Upper lobe of left lung (tissue), 4 donors: ENCODE measurements around the gene BORA.

Source experiments
- EP300 ChIP-seq, 4 donors: sonication (generic); formaldehyde crosslinking; IDR thresholded peaks; one replicate each; pipeline ENCODE4 v1.5.1; 2017; ENCODE audit warnings: antibody characterized with exemption in 4 of 4, control low read depth in 2 of 4
- POLR2A ChIP-seq, 4 donors: fragments of 450-650 bp; IDR thresholded peaks; one replicate each; pipeline ENCODE4 v1.5.1; 2016 to 2017; ENCODE audit warnings: antibody characterized with exemption in 4 of 4, mild to moderate bottlenecking in 2 of 4
- POLR2AphosphoS5 ChIP-seq, 2 donors: sonication (generic); formaldehyde crosslinking; IDR thresholded peaks; one replicate each; pipeline ENCODE4 v1.5.1; 2017; ENCODE audit warnings: antibody characterized with exemption in 2 of 2
- TF ChIP-seq, protein P1 (sequence below), 6 experiments: fragments of 450-650 bp in 4 of 6; fragments of 200-600 bp in 2 of 6; sonication (generic) in 2 of 6; IDR thresholded peaks; one replicate each; pipeline ENCODE4 v1.5.1; 2016 to 2019; ENCODE audit warnings: antibody characterized with exemption in 6 of 6

DNA sequence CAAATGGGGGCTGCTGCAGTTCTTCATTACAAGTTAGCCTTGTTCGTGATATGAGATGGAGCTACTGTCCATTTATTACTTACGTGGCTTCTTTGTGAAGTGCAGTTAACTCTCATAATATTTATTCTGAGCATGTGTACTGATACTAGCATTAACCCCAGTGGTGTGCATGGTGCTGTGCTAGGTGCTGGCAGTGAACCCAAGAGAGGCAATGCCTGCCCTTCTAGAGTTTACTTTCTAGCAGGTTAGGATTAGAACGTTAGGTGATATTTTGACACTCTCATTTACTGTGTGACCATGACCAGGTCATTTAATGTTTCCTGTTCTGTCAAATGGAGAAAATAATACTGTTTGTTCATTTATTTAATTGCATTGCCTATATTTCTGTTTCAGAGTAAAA, 71.1 kb downstream of the BORA start:
- TF ChIP-seq POLR2A (IDR thresholded peaks at IDR 0.05) (no peak), POLR2AphosphoS5 (IDR thresholded peaks at IDR 0.05) (no peak), EP300 (IDR thresholded peaks at IDR 0.05) (no peak)
- TF ChIP-seq, protein P1, sequence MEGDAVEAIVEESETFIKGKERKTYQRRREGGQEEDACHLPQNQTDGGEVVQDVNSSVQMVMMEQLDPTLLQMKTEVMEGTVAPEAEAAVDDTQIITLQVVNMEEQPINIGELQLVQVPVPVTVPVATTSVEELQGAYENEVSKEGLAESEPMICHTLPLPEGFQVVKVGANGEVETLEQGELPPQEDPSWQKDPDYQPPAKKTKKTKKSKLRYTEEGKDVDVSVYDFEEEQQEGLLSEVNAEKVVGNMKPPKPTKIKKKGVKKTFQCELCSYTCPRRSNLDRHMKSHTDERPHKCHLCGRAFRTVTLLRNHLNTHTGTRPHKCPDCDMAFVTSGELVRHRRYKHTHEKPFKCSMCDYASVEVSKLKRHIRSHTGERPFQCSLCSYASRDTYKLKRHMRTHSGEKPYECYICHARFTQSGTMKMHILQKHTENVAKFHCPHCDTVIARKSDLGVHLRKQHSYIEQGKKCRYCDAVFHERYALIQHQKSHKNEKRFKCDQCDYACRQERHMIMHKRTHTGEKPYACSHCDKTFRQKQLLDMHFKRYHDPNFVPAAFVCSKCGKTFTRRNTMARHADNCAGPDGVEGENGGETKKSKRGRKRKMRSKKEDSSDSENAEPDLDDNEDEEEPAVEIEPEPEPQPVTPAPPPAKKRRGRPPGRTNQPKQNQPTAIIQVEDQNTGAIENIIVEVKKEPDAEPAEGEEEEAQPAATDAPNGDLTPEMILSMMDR (IDR thresholded peaks at IDR 0.05), result no peak
